CD4-positive, alpha-beta T cell (primary cell): Measurements from ENCODE around the gene A1BG. TPM values are rescaled to one million over a fixed set of nuclear protein-coding genes. Genes with fewer than 3 reads are reported as not detected.
A peak's percentile ranks its signal among the peaks of the same experiment; 100 is the strongest.

Source experiments
- ATAC-seq: fragments of 200-7000 bp; cut with Tn5 transposase; one replicate; pipeline ENCODE4 v1.10.0; 2022; ENCODE audit warnings: mild to moderate bottlenecking; ENCODE audit not compliant: poor library complexity
- CTCF ChIA-PET: fragments of 350-600 bp; sonication (Branson Sonifier 250); formaldehyde crosslinking; loops from one replicate; lab custom pipeline; 2021; ENCODE audit warnings: antibody characterized with exemption, inconsistent platforms; lab: Charles Lee
- POLR2A ChIA-PET: fragments of 350-600 bp; sonication (Branson Sonifier 250); formaldehyde crosslinking; loops from one replicate; lab custom pipeline; 2021; ENCODE audit warnings: antibody characterized with exemption, inconsistent platforms; lab: Charles Lee
- DNase-seq, 14 experiments: peaks; one replicate each; pipeline ENCODE4 v3.0.0-alpha.2; 2013 to 2020; ENCODE audit warnings: mixed read lengths in 2 of 14
- H3K27ac ChIP-seq, 2 donors: one replicate each; pipeline versions ENCODE4 v1.5.1 to v1.7.0; 2013; ENCODE audit warnings: low read length in 2 of 2, low read depth in 1 of 2, mild to moderate bottlenecking in 1 of 2
- H3K27me3 ChIP-seq, 2 experiments: 1 replicate in 1 of 2; 2 replicates in 1 of 2; pipeline versions ENCODE4 v1.6.1 to v1.7.0; 2013; ENCODE audit warnings: low read length in 2 of 2, control low read depth in 1 of 2, mild to moderate bottlenecking in 1 of 2, moderate library complexity in 1 of 2; ENCODE audit not compliant: insufficient read depth in 2 of 2, control insufficient read depth in 1 of 2
- H3K36me3 ChIP-seq: one replicate; pipeline ENCODE4 v1.6.1; 2013; ENCODE audit warnings: low read length, control low read depth; ENCODE audit not compliant: insufficient read depth
- H3K4me1 ChIP-seq: one replicate; pipeline ENCODE4 v1.6.1; 2013; ENCODE audit warnings: low read length, control low read depth; ENCODE audit not compliant: insufficient read depth
- H3K4me3 ChIP-seq: one replicate; pipeline ENCODE4 v1.5.1; 2013; ENCODE audit warnings: mild to moderate bottlenecking, low read length, moderate library complexity
- H3K9me3 ChIP-seq, 2 experiments: 1 replicate in 1 of 2; 2 replicates in 1 of 2; pipeline versions ENCODE4 v1.6.1 to v1.7.0; 2013; ENCODE audit warnings: low read length in 2 of 2, mild to moderate bottlenecking in 2 of 2, control low read depth in 1 of 2, moderate library complexity in 1 of 2; ENCODE audit not compliant: control insufficient read depth in 1 of 2, insufficient read depth in 1 of 2
- H3K27ac Mint-ChIP-seq: one replicate; pipeline ENCODE4 v1.8.0; 2020; ENCODE audit warnings: mixed read lengths
- H3K27me3 Mint-ChIP-seq: one replicate; pipeline ENCODE4 v1.8.0; 2021; ENCODE audit warnings: mixed read lengths
- H3K36me3 Mint-ChIP-seq: one replicate; pipeline ENCODE4 v1.8.0; 2021; ENCODE audit warnings: low read depth, mixed read lengths
- H3K4me1 Mint-ChIP-seq: one replicate; pipeline ENCODE4 v1.8.0; 2021; ENCODE audit warnings: low read depth, mixed read lengths
- H3K4me3 Mint-ChIP-seq: one replicate; pipeline ENCODE4 v1.8.0; 2020; ENCODE audit warnings: mild to moderate bottlenecking, mixed read lengths
- H3K9me3 Mint-ChIP-seq: one replicate; pipeline ENCODE4 v1.8.0; 2020; ENCODE audit warnings: mixed read lengths
- intact Hi-C, 2 experiments: fragments of 100-400 bp; cut with DNase I in 1 of 2; cut with micrococcal nuclease in 1 of 2; formaldehyde crosslinking; loops; one replicate each; pipeline versions ENCODE4 v1.15.1 to v1.9.0; 2023 to 2025; cut with DNase I, micrococcal nuclease
- total RNA-seq, 174 experiments: library from RNA in 2 of 174; stranded (reverse) in 2 of 174; gene quantifications; one replicate each; pipeline ENCODE4 v1.2.3 and lab custom pipeline; 2021 to 2026
- TF ChIP-seq, protein P1 (sequence below): fragments of 200-600 bp; IDR thresholded peaks from one replicate; pipeline ENCODE4 v1.8.0; 2022; ENCODE audit warnings: antibody characterized with exemption, mild to moderate bottlenecking

The A1BG gene
- total RNA-seq, 2 experiments from 2014 or later, result 7.6 to 8.4 TPM

DNA sequence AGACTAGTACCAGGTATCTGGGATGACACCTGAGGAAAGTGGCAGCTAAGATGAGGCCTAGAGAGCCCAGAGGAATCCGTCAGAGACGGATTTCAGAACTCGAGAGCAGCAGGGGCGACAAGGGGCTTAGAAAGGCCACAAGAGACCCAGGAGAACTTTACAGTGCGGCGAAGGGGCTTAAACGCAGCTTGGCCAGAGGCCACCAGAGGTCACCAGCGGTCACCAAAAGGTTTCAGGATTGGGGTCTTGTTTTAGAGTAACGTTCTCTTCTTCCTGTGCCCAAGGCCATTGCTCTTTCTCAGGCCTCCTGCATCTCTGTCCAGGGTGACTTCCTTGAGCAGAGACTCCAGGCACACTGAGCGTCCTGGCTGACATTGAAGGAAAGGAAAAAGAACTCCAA, 24.3 kb downstream of the A1BG start:
- DNase-seq, result peak in 1 of 14 experiments; percentile 37
- no peak overlapping the region for H3K4me3 ChIP-seq
- TF ChIP-seq, protein P1, sequence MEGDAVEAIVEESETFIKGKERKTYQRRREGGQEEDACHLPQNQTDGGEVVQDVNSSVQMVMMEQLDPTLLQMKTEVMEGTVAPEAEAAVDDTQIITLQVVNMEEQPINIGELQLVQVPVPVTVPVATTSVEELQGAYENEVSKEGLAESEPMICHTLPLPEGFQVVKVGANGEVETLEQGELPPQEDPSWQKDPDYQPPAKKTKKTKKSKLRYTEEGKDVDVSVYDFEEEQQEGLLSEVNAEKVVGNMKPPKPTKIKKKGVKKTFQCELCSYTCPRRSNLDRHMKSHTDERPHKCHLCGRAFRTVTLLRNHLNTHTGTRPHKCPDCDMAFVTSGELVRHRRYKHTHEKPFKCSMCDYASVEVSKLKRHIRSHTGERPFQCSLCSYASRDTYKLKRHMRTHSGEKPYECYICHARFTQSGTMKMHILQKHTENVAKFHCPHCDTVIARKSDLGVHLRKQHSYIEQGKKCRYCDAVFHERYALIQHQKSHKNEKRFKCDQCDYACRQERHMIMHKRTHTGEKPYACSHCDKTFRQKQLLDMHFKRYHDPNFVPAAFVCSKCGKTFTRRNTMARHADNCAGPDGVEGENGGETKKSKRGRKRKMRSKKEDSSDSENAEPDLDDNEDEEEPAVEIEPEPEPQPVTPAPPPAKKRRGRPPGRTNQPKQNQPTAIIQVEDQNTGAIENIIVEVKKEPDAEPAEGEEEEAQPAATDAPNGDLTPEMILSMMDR, result no peak
- Mint-ChIP-seq H3K4me1 (peaks cover 4% of the 10 kb centered on the region), H3K36me3 (peaks cover under 1% of the 10 kb centered on the region), H3K9me3 (no peaks in the 10 kb centered on the region), H3K27ac (no peak overlapping the region), H3K4me3 (no peak overlapping the region), H3K27me3 (no peaks in the 10 kb centered on the region)
- no peak for ATAC-seq
- POLR2A ChIA-PET, result no interaction called here
- no peak overlapping the region for H3K27ac ChIP-seq
- H3K27me3 ChIP-seq, result no peaks in the 10 kb centered on the region
- intact Hi-C loops, result loop anchor here in 1 of 2 experiments (5.0 to 10.0 kb wide), 3 partner anchors 148 to 514 kb away; partner anchors contain the start of genes ZBTB45, ZNF446 and ZNF552
- H3K4me1 ChIP-seq, result peaks cover 22% of the 10 kb centered on the region
- CTCF ChIA-PET, result interaction anchor here (0.8 kb wide), 1 partner anchor 185 kb away, joined by 3 read pairs; no protein-coding TSS in a partner anchor
- no peaks in the 10 kb centered on the region for H3K9me3 ChIP-seq
- H3K36me3 ChIP-seq, result no peaks in the 10 kb centered on the region

DNA sequence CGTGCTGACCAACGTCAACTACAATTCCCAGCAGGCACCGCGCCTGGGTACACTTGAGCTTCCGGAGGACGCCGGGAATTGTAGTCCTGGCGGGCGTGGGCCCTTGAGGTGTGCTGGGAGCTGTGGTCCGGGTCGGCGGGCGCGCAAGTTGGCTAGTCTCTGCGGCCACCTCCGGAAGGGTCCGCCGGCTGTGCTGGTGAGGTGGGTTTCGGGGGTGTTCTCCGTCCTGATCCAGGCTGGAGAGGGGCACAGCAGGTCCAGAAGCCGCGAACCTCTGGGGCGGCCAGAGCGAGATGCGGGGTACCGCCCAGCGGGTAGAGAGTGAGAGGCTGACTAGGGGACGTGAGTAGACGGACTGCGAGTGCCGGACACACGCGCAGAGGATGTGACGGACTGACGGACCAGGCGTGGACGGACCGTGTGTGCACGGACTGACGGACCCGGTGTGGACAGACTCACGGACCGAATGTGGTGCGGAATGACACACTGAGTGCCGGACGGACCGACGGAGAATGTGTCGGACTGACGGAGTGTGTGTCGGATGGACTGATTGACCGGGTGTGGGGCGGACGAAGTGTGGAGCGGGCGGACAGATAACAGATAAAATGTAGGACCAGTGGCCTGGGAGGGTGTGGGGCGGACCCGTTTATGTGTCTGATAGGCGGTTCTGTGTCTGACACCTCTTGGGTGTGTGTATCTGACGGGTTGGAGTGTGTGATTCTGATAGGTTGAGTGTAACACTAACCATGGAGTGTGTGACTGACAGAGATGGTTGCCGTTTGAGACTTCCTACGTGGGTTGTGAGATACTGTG, 26.2 kb downstream of the A1BG start, which contains the start of gene ZSCAN22:
ZSCAN22 (plus strand) TSS at position 81 of the 813 bp plus-strand sequence. CDS start 7,809 bp downstream, outside the sequence.
- peak; percentile 76 to 94 (median 86) for DNase-seq
- intact Hi-C loops, result loop anchor here (1.0 to 10.0 kb wide), 9 partner anchors 22 to 512 kb away; partner anchors contain the start of genes ERVK3-1 (in 2 of the 2), ZNF497 (in 2 of the 2), ZBTB45 (in 1 of the 2) and ZNF132 (in 1 of the 2)
- peak within 1 kb of the TSS; percentile 65 for H3K27ac ChIP-seq
- Mint-ChIP-seq H3K27me3 (no peaks in the 10 kb centered on the region), H3K4me3 (no peak within 1 kb of the TSS), H3K27ac (no peak within 1 kb of the TSS), H3K36me3 (peaks cover 6% of the 10 kb centered on the region), H3K9me3 (no peaks in the 10 kb centered on the region), H3K4me1 (peaks cover 4% of the 10 kb centered on the region)
- no peaks in the 10 kb centered on the region for H3K9me3 ChIP-seq
- POLR2A ChIA-PET, result interaction anchor here (0.7 to 1.6 kb wide), 10 partner anchors 9 to 600 kb away, joined by 3 to 16 read pairs (median 4); partner anchors contain the start of genes ERVK3-1, RPS5, ZNF132 and ZNF274
- peak within 1 kb of the TSS; percentile 86 for H3K4me3 ChIP-seq
- CTCF ChIA-PET, result interaction anchor here (1.0 to 1.5 kb wide), 2 partner anchors 187 to 193 kb away, joined by 4 to 5 read pairs; partner anchors contain the start of gene ZBTB45
- TF ChIP-seq, protein P1, result no peak
- no peaks in the 10 kb centered on the region for H3K36me3 ChIP-seq
- no peaks in the 10 kb centered on the region for H3K27me3 ChIP-seq
- peak; percentile 88 for ATAC-seq
- peaks cover 22% of the 10 kb centered on the region for H3K4me1 ChIP-seq

DNA sequence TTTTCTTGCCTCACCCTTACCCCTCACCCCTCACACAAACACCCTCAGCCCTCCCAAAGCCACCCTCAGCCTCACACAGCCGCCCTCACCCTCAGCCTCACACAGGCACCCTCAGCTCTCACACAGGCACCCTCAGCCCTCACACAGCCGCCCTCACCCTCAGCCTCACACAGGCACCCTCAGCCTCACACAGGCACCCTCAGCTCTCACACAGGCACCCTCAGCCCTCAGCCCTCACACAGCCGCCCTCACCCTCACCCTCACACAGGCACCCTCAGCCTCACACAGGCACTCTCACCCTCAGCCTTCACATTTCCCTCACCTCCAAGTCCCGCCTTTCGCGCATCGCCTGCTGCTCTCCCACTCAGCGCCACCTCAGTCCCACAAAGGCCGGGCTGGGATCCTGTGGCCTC, 26.8 kb downstream of the A1BG start:
- ChIA-PET CTCF (interaction anchor here (1.0 to 1.5 kb wide), 2 partner anchors 188 to 193 kb away, joined by 4 to 5 read pairs; partner anchors contain the start of gene ZBTB45), POLR2A (interaction anchor here (0.7 to 1.6 kb wide), 11 partner anchors 10 to 599 kb away, joined by 3 to 16 read pairs (median 3); partner anchors contain the start of genes ERVK3-1, RPS5, ZNF132 and ZNF274)
- Mint-ChIP-seq H3K4me3 (no peak overlapping the region), H3K27me3 (no peaks in the 10 kb centered on the region), H3K27ac (no peak overlapping the region), H3K4me1 (peaks cover 4% of the 10 kb centered on the region), H3K36me3 (peaks cover 6% of the 10 kb centered on the region), H3K9me3 (no peaks in the 10 kb centered on the region)
- peak; percentile 38 for ATAC-seq
- H3K27me3 ChIP-seq, result no peaks in the 10 kb centered on the region
- no peaks in the 10 kb centered on the region for H3K9me3 ChIP-seq
- TF ChIP-seq, protein P1, result no peak
- H3K36me3 ChIP-seq, result no peaks in the 10 kb centered on the region
- H3K27ac ChIP-seq, result peak overlapping the region; percentile 65
- intact Hi-C loops, result loop anchor here (1.0 to 10.0 kb wide), 7 partner anchors 21 to 512 kb away; partner anchors contain the start of genes ERVK3-1 (in 1 of the 2), ZBTB45 (in 1 of the 2), ZNF446 (in 1 of the 2) and ZNF497 (in 1 of the 2)
- peaks cover 22% of the 10 kb centered on the region for H3K4me1 ChIP-seq
- DNase-seq, result no peak
- H3K4me3 ChIP-seq, result peak overlapping the region; percentile 86
